ENCODE measurements around the gene HOXC10. TPM values are rescaled to one million over a fixed set of nuclear protein-coding genes. Genes with fewer than 3 reads are reported as not detected.

Gene HOXC10
- total RNA-seq, 1 donor from 2014 or later, result not detected

- Histone ChIP-seq H3K36me3 (ENCODE audit: insufficient read depth, low read length) (no peaks in the 10 kb centered on the region), H3K79me2 (ENCODE audit: insufficient read depth, low read length) (no peaks in the 10 kb centered on the region), H4K20me1 (ENCODE audit: insufficient read depth, low read length) (no peaks in the 10 kb centered on the region), H3K4me2 (ENCODE audit: low read length) (no peak overlapping the region), H2AFZ (ENCODE audit: low read depth, low read length) (no peak overlapping the region), H3K27ac (ENCODE audit: low read depth, low read length) (no peak overlapping the region), H3K9me3 (ENCODE audit: insufficient read depth, low read depth, low read length) (peaks cover 5% of the 10 kb centered on the region), H3K4me1 (ENCODE audit: insufficient read depth, low read length) (no peaks in the 10 kb centered on the region), H3K9ac (ENCODE audit: low read length) (no peak overlapping the region), H3K4me3 (ENCODE audit: insufficient read depth, low read depth, low read length) (no peak overlapping the region), H3K27me3 (ENCODE audit: insufficient read depth, low read length) (peaks cover 93% of the 10 kb centered on the region)
- Mint-ChIP-seq H3K36me3 (ENCODE audit: low read depth, unreplicated experiment) (peaks cover 2% of the 10 kb centered on the region), H3K4me3 (ENCODE audit: unreplicated experiment) (no peak overlapping the region), H3K27me3 (ENCODE audit: low read depth, unreplicated experiment) (peaks cover 91% of the 10 kb centered on the region), H3K4me1 (ENCODE audit: low read depth, unreplicated experiment) (no peaks in the 10 kb centered on the region), H3K27ac (ENCODE audit: unreplicated experiment) (no peak overlapping the region), H3K9me3 (ENCODE audit: unreplicated experiment) (peaks cover 25% of the 10 kb centered on the region)
- TF ChIP-seq EZH2 (IDR thresholded peaks at IDR 0.05; ENCODE audit: insufficient read depth, low read length) (peak; percentile 26), CTCF (IDR thresholded peaks at IDR 0.05; ENCODE audit: insufficient read depth, low read depth, low read length) (no peak)
- FAIRE-seq (no peak), DNase-seq (ENCODE audit: low read depth) (no peak)
Measured at GRCh38 chr12:54027442-54027786, 42.5 kb downstream of the HOXC10 start.

- no peaks in the 10 kb centered on the region for H3K79me2 ChIP-seq (ENCODE audit: insufficient read depth, low read length)
- no peak within 1 kb of the TSS for H3K4me3 ChIP-seq (ENCODE audit: insufficient read depth, low read depth, low read length)
- no peaks in the 10 kb centered on the region for H4K20me1 ChIP-seq (ENCODE audit: insufficient read depth, low read length)
- peak within 1 kb of the TSS; percentile 13 for H3K27ac Mint-ChIP-seq (ENCODE audit: unreplicated experiment)
- H3K4me1 ChIP-seq (ENCODE audit: insufficient read depth, low read length), result no peaks in the 10 kb centered on the region
- no peaks in the 10 kb centered on the region for H3K4me1 Mint-ChIP-seq (ENCODE audit: low read depth, unreplicated experiment)
- peaks cover 94% of the 10 kb centered on the region for H3K27me3 ChIP-seq (ENCODE audit: insufficient read depth, low read length)
- no peak within 1 kb of the TSS for H3K27ac ChIP-seq (ENCODE audit: low read depth, low read length)
- H3K9me3 Mint-ChIP-seq (ENCODE audit: unreplicated experiment), result peaks cover 30% of the 10 kb centered on the region
- H2AFZ ChIP-seq (ENCODE audit: low read depth, low read length), result no peak within 1 kb of the TSS
- H3K9ac ChIP-seq (ENCODE audit: low read length), result no peak within 1 kb of the TSS
- H3K4me3 Mint-ChIP-seq (ENCODE audit: unreplicated experiment), result no peak within 1 kb of the TSS
- FAIRE-seq (no peak), DNase-seq (ENCODE audit: low read depth) (no peak)
- peaks cover 7% of the 10 kb centered on the region for H3K9me3 ChIP-seq (ENCODE audit: insufficient read depth, low read depth, low read length)
- H3K36me3 Mint-ChIP-seq (ENCODE audit: low read depth, unreplicated experiment), result peaks cover 2% of the 10 kb centered on the region
- TF ChIP-seq CTCF (IDR thresholded peaks at IDR 0.05; ENCODE audit: insufficient read depth, low read depth, low read length) (no peak), EZH2 (IDR thresholded peaks at IDR 0.05; ENCODE audit: insufficient read depth, low read length) (peak; percentile 7)
- no peaks in the 10 kb centered on the region for H3K36me3 ChIP-seq (ENCODE audit: insufficient read depth, low read length)
- peaks cover 88% of the 10 kb centered on the region for H3K27me3 Mint-ChIP-seq (ENCODE audit: low read depth, unreplicated experiment)
- no peak within 1 kb of the TSS for H3K4me2 ChIP-seq (ENCODE audit: low read length)
Measured at GRCh38 chr12:54028314-54029201, 43.6 kb downstream of the HOXC10 start, which contains the start of gene HOXC6. Gene HOXC6 (plus strand): TSS chr12:54028440. CDS start chr12:54028522, 82 bp downstream.

Data from astrocyte (in vitro differentiated cells and primary cell).